Measurements from ENCODE around the gene BRF1.

BRF1 gene

DNA sequence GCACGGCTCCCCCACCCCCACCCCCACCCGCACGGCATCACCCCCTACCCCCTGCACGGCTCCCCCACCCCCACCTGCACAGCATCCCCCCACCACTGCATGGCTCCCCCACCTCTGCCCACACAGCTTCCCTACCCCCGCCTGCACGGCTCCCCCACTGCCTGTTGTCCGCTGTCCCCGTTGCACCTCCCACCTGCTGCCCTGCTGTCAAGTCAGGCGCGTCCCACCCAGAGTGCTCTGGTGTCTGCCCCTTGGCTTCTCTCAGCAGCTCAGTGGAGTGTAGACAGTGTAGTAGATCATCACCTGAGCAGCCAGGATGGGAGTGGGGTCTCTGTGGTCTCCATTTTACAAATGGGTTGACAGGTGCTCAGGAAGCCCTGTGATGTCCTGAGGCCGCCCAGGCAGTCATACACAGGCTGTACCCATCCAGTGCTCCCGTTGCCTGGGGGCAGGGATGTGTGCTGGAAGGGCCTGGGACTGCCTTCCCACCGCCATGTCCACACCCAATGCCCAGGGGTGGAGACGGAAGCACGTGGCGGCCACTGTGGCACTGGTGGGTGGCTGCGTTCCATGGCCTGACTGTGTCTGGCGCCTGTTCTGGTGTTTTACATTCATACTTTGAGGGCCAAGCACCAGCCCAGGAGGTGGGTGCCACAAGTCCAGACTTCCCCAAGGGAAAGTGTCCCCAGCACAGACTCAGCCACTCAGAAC is 46.2 kb upstream of the BRF1 start:
- H3K27ac Mint-ChIP-seq = no peak overlapping the region
- peaks cover 19% of the 10 kb centered on the region for H3K9me3 Mint-ChIP-seq
- peaks cover 14% of the 10 kb centered on the region for H3K36me3 Mint-ChIP-seq (ENCODE audit: low read depth)
- DNase-seq = no peak
- no peak overlapping the region for H3K4me3 Mint-ChIP-seq
- TF ChIP-seq, protein P1, sequence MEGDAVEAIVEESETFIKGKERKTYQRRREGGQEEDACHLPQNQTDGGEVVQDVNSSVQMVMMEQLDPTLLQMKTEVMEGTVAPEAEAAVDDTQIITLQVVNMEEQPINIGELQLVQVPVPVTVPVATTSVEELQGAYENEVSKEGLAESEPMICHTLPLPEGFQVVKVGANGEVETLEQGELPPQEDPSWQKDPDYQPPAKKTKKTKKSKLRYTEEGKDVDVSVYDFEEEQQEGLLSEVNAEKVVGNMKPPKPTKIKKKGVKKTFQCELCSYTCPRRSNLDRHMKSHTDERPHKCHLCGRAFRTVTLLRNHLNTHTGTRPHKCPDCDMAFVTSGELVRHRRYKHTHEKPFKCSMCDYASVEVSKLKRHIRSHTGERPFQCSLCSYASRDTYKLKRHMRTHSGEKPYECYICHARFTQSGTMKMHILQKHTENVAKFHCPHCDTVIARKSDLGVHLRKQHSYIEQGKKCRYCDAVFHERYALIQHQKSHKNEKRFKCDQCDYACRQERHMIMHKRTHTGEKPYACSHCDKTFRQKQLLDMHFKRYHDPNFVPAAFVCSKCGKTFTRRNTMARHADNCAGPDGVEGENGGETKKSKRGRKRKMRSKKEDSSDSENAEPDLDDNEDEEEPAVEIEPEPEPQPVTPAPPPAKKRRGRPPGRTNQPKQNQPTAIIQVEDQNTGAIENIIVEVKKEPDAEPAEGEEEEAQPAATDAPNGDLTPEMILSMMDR (IDR thresholded peaks at IDR 0.05) = no peak
- peaks cover 25% of the 10 kb centered on the region for H3K4me1 Mint-ChIP-seq
- H3K27me3 Mint-ChIP-seq (ENCODE audit: low read depth, poor library complexity) = peaks cover 9% of the 10 kb centered on the region

DNA sequence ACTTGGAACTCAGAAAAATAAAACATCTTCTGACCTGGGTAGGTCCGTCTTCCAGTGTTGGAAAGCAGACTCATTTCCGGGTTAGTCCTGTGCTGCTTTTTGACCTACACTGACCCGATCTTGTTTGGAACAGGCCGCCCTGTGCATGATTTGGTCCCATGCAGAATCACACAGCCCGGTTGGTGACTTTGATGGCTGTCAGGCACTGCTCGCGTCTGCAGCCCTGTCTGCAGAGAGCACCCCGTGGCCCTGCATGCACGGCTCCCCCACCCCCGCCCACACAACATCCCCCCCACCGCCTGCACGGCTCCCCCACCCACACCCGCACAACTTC is 45.4 kb upstream of the BRF1 start:
- peaks cover 19% of the 10 kb centered on the region for H3K9me3 Mint-ChIP-seq
- no peak for DNase-seq
- H3K4me1 Mint-ChIP-seq = peaks cover 32% of the 10 kb centered on the region
- no peak overlapping the region for H3K4me3 Mint-ChIP-seq
- TF ChIP-seq, protein P1 (IDR thresholded peaks at IDR 0.05) = no peak
- peaks cover 9% of the 10 kb centered on the region for H3K27me3 Mint-ChIP-seq (ENCODE audit: low read depth, poor library complexity)
- H3K27ac Mint-ChIP-seq = no peak overlapping the region
- peaks cover 18% of the 10 kb centered on the region for H3K36me3 Mint-ChIP-seq (ENCODE audit: low read depth)

DNA sequence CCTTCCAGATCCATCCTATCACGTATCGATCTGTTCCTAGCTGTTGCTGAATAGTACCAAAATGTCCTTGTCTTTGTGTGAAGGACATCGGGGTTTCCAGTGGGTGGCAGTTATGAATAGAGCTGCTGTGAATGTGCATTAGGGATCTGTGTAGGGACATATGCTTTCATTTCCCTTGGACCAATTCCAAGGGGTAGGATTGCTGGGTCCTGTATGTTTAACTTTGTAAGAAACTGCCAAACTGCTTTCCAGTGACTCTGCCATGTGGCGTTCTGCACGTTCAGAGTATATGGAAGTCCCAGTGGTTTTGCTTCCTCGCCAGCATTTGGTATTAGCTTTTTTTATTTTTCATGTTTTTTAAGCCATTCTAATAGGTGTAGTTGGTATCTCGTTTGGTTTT is 42.4 kb upstream of the BRF1 start:
- Mint-ChIP-seq H3K4me3 (no peak overlapping the region), H3K27me3 (ENCODE audit: low read depth, poor library complexity) (peaks cover 12% of the 10 kb centered on the region), H3K36me3 (ENCODE audit: low read depth) (peaks cover 18% of the 10 kb centered on the region), H3K27ac (peak overlapping the region; percentile 20), H3K4me1 (peaks cover 43% of the 10 kb centered on the region), H3K9me3 (peaks cover 19% of the 10 kb centered on the region)
- DNase-seq = no peak
- TF ChIP-seq, protein P1 (IDR thresholded peaks at IDR 0.05) = no peak

DNA sequence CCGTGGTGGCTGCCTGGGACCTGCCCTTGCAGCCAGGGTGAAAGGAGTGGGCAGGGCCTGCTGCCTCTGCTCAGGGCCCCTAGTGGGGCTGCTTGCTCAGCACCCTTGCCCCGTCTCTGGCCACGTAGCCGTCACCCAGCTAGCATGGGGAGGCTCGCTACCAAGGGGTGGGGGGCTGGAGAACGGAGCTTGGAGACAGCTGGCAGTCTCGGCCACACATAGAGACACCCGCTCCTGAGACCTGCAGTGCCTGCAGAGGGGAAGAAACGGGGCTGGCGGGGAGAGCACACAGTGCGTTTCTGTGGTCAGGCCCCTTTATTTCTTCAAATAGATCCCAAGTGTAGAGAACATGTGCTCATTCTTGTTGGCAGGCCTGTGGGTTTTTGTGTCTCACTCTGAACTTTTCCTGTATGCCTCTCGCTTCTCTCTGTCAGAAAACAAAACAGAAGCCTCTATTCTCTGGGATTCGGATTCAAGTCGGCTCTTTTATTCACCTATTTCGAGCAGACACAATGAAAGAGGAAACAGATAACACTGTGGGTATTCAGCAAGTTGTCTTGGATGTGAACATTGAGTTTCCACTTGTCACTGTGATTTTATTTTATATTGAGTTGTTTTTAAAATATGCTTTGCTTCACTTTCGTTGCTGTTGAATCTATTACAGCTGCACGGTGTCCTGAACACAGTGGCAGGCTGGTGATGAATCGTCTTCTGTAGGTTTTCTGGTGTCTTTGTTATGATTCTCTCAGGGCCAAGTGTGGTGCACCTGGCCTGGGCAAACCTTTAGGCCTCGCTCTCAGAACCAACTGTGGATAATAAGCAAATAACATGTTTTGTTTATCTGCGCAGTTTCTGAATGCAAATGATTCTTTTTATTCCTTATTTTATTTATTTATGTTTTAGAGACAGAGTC is 40.3 kb upstream of the BRF1 start:
- TF ChIP-seq, protein P1 (IDR thresholded peaks at IDR 0.05) = no peak
- Mint-ChIP-seq H3K36me3 (ENCODE audit: low read depth) (peaks cover 24% of the 10 kb centered on the region), H3K9me3 (peaks cover 19% of the 10 kb centered on the region), H3K27ac (peak overlapping the region; percentile 95), H3K4me3 (no peak overlapping the region), H3K4me1 (peaks cover 42% of the 10 kb centered on the region), H3K27me3 (ENCODE audit: low read depth, poor library complexity) (peaks cover 15% of the 10 kb centered on the region)
- no peak for DNase-seq

DNA sequence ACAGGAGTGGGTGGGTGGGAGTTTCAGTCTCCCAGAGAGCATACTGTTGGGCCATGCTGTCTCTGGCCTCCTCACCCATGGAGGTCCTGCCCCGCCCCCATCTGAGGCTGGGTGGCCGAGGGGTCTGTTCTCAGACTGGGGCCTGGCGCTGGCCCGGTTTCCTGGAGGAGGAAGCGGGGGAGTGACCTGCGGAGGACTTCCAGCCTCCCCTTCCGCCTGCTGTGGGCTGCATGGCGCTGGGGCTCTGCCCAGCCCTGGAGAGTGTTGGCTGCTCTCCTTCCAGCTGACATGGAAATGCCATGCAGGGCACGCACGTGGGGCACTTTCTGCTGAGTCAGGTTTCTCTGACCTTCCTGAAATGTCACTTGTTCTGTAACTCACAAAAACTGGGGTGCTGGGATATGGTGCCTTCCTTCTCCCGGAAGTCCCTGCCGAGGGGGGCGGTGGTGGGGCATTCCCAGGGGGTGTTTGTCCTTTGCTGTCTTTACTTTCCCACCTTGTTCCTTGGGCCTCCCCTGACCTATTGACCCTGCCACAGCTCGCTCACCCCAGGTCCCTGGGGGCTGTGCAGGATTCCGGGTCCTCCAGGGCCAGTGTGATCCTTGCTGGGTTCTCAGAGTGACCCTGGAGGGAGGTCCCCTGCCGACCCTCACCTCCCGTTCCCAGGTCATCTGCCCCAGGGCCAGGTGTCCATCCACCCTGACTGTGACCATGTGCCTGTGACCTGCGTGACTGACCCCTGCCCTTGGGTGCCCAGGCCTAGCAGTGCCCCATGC is 37.4 kb upstream of the BRF1 start:
- peaks cover 11% of the 10 kb centered on the region for H3K36me3 Mint-ChIP-seq (ENCODE audit: low read depth)
- no peaks in the 10 kb centered on the region for H3K9me3 Mint-ChIP-seq
- TF ChIP-seq, protein P1 (IDR thresholded peaks at IDR 0.05) = no peak
- H3K4me3 Mint-ChIP-seq = no peak overlapping the region
- DNase-seq = peak; percentile 26
- H3K27me3 Mint-ChIP-seq (ENCODE audit: low read depth, poor library complexity) = peaks cover 6% of the 10 kb centered on the region
- H3K4me1 Mint-ChIP-seq = peaks cover 33% of the 10 kb centered on the region
- no peak overlapping the region for H3K27ac Mint-ChIP-seq

All from nephron progenitor cell (in vitro differentiated cells).